ENCODE data around the gene MAP7.

The MAP7 gene

DNA sequence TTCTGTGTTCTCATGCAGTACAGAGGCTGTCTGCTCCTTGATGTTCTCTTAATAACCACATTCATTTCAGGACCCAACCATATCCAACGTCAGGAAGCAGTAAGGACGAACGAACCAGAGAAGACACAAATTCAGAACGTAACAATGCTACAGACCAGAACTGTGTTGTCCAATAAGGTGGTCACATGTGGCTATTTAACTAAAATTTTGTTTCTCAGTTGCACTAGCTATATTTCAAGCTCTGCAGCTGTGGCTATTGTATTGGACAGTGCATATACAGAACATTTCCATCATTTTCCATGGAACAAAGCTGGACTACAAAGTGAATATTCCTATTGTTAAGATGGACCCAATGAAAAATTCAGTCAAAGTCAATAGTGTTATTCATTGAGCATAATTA, 27.0 kb downstream of the MAP7 start:
- TF ChIP-seq CTCF (IDR thresholded peaks at IDR 0.05; ENCODE audit: control extremely low read depth, extremely low read depth, low read depth, missing control alignments), result no peak
- CTCF ChIA-PET, result no interaction called here
- POLR2A ChIA-PET, result no interaction called here
- DNase-seq (ENCODE audit: extremely low spot score), result no peak

GRCh38 chr6:136522636-136523035, 27.6 kb downstream of the MAP7 start:
- DNase-seq (ENCODE audit: extremely low spot score), result no peak
- ChIA-PET POLR2A (no interaction called here), CTCF (no interaction called here)
- TF ChIP-seq CTCF (IDR thresholded peaks at IDR 0.05; ENCODE audit: control extremely low read depth, extremely low read depth, low read depth, missing control alignments), result no peak

- DNase-seq (ENCODE audit: extremely low spot score), result no peak
- ChIA-PET CTCF (interaction anchor here (1.0 kb wide), 1 partner anchor 14 kb away, joined by 3 read pairs; no protein-coding TSS in a partner anchor), POLR2A (no interaction called here)
- TF ChIP-seq CTCF (IDR thresholded peaks at IDR 0.05; ENCODE audit: control extremely low read depth, extremely low read depth, low read depth, missing control alignments), result no peak
Measured at GRCh38 chr6:136521911-136522310, 28.3 kb downstream of the MAP7 start.

DNA sequence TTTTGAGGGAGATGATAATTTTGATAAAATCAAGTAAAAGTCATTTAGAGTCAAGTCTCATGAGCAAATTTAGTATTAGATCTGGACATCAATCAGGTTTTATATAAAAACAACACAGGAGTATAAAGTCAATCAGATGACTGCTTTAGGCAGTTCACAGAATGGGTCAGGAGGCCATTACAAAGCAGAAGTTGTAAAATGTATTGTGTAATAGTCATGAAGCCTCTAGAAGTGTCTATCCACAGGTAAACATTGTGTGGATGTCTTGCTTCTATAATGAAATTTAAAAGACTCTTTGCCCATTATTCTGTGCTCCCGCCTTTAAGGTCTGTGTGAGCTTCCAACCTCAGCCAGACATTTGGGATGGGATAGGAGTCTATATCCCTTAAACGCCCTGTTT, 28.8 kb downstream of the MAP7 start:
- no peak for DNase-seq (ENCODE audit: extremely low spot score)
- no peak for TF ChIP-seq CTCF (IDR thresholded peaks at IDR 0.05; ENCODE audit: control extremely low read depth, extremely low read depth, low read depth, missing control alignments)
- ChIA-PET CTCF (interaction anchor here (1.0 kb wide), 1 partner anchor 13 kb away, joined by 3 read pairs; no protein-coding TSS in a partner anchor), POLR2A (no interaction called here)

GRCh38 chr6:136520517-136520916, 29.7 kb downstream of the MAP7 start:
- ChIA-PET CTCF (no interaction called here), POLR2A (no interaction called here)
- no peak for TF ChIP-seq CTCF (IDR thresholded peaks at IDR 0.05; ENCODE audit: control extremely low read depth, extremely low read depth, low read depth, missing control alignments)
- DNase-seq (ENCODE audit: extremely low spot score), result no peak

DNA sequence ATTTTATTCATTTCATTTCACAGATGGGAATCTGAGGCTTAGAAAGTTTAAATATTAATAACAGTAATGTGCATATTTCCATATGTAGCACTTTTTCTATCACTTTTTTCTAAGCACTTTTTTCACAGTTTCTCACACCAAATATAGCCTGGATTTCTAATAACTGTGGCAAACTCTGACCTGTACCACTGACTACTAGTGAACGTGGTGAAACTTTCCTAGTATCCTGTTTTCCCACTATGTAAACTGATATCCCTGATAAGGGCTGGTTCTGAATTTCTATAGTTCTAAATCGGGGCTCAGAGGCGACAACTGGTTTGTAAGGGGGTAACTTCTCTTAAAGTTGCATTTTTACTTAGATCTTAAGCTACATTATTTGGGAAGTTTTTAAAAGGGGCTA, 32.6 kb downstream of the MAP7 start:
- ChIA-PET CTCF (no interaction called here), POLR2A (no interaction called here)
- no peak for DNase-seq (ENCODE audit: extremely low spot score)
- no peak for TF ChIP-seq CTCF (IDR thresholded peaks at IDR 0.05; ENCODE audit: control extremely low read depth, extremely low read depth, low read depth, missing control alignments)

- ChIA-PET POLR2A (no interaction called here), CTCF (no interaction called here)
- no peak for TF ChIP-seq CTCF (IDR thresholded peaks at IDR 0.05; ENCODE audit: control extremely low read depth, extremely low read depth, low read depth, missing control alignments)
- DNase-seq (ENCODE audit: extremely low spot score), result no peak
Measured at GRCh38 chr6:136517002-136517401, 33.2 kb downstream of the MAP7 start.
